ENCODE results near the gene NEURL3. TPM values are rescaled to one million over a fixed set of nuclear protein-coding genes. Genes with fewer than 3 reads are reported as not detected.

The NEURL3 gene
- total RNA-seq, 1 donor from 2014 or later, result 1.0 TPM

DNA sequence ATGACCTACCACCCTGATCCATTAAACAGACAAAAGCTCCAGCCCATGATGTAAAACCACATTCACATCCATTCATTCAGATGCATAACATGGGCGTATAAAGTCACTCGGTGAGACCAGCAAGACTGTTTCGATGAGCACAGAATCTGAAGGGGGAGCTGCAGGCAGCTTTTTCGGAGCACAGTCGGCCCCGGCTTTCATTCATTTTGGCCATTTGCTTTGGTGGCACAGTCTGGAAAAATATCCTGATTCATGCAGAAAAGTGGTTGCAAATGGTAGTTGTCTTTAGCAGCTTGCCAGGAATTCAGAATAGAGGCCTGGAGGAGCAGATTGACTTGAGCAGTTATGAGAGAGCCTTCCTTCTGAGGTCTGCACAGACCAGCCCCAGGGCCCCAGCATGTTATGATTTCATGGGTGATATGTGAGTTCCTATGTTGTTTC, 42.6 kb upstream of the NEURL3 start:
- Mint-ChIP-seq H3K4me3 (peak overlapping the region; percentile 57), H3K4me1 (peaks cover 43% of the 10 kb centered on the region), H3K36me3 (ENCODE audit: low read depth) (peaks cover 67% of the 10 kb centered on the region), H3K9me3 (no peaks in the 10 kb centered on the region), H3K27ac (peak overlapping the region; percentile 73), H3K27me3 (no peaks in the 10 kb centered on the region)
- intact Hi-C loops (cut with micrococcal nuclease), result no loop called here
- DNase-seq, result no peak

DNA sequence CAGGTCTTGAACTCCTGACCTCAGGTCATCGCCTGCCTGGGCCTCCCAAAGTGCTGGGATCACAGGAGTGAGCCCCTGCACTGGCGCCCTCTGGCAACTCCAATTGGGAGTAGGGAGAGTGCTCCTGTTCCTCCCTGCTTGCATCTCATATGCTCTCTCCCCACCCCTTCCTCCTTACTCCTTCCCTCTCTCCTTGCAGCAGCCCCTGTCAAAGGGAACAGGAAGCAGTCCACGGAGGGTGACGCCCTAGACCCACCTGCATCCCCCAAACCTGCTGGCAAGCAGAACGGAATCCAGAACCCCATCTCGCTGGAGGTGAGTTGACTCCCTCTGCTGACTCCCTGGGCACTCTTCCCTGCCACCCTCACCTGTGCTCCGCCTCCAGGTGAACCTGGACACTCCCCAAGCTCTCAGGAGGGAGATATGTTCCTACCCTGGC, 42.1 kb upstream of the NEURL3 start:
- no peaks in the 10 kb centered on the region for H3K9me3 Mint-ChIP-seq
- peaks cover 48% of the 10 kb centered on the region for H3K4me1 Mint-ChIP-seq
- intact Hi-C loops (cut with micrococcal nuclease), result no loop called here
- no peaks in the 10 kb centered on the region for H3K27me3 Mint-ChIP-seq
- peak overlapping the region; percentile 57 for H3K4me3 Mint-ChIP-seq
- peaks cover 67% of the 10 kb centered on the region for H3K36me3 Mint-ChIP-seq (ENCODE audit: low read depth)
- H3K27ac Mint-ChIP-seq, result peak overlapping the region; percentile 73
- DNase-seq, result no peak

DNA sequence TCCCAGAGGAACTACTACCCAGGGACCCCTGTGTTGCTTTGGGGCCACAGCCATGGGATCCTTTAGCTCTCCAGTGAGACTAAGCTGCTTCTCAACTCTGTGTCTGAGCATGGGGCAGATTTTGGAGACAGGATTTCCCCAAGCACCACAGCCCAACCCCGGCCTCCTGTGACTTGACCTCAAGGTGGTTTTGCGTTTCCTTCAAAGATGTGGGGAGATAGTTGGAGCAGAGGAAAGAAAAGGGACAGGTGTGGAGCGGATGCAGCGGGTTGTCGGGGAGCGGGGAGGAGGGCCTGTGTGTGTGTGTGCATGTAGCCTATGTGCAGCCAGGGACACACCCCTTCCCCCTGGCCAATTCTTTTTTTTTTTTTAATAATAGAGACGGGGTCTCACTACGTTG, 41.6 kb upstream of the NEURL3 start:
- DNase-seq, result peak; percentile 72
- intact Hi-C loops (cut with micrococcal nuclease), result loop anchor here (1.0 kb wide), 1 partner anchor 8 kb away; no protein-coding TSS in a partner anchor
- no peak overlapping the region for H3K4me3 Mint-ChIP-seq
- H3K9me3 Mint-ChIP-seq, result no peaks in the 10 kb centered on the region
- H3K27me3 Mint-ChIP-seq, result no peaks in the 10 kb centered on the region
- H3K36me3 Mint-ChIP-seq (ENCODE audit: low read depth), result peaks cover 67% of the 10 kb centered on the region
- peaks cover 46% of the 10 kb centered on the region for H3K4me1 Mint-ChIP-seq
- peak overlapping the region; percentile 38 for H3K27ac Mint-ChIP-seq

DNA sequence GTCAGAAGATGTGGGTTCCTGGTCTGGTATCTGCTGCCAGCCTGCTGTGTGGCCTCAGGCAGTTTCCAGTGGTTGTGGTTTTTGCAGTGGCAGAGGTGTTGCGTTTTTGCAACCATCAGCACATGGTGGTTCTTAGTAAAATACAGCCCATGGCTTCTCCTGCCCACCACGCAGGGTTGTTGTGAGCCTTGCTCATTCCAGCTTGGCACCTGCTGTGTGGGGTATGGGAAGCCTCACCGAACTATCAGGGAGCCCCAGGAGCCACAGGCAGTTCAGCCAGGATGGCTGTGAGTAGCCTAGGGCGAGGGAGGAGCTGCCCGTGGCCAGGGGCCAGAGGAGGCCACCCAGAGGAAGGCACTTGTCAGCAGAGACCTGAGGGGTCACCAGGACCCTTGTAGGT, 41.2 kb upstream of the NEURL3 start:
- H3K4me1 Mint-ChIP-seq, result peaks cover 51% of the 10 kb centered on the region

DNA sequence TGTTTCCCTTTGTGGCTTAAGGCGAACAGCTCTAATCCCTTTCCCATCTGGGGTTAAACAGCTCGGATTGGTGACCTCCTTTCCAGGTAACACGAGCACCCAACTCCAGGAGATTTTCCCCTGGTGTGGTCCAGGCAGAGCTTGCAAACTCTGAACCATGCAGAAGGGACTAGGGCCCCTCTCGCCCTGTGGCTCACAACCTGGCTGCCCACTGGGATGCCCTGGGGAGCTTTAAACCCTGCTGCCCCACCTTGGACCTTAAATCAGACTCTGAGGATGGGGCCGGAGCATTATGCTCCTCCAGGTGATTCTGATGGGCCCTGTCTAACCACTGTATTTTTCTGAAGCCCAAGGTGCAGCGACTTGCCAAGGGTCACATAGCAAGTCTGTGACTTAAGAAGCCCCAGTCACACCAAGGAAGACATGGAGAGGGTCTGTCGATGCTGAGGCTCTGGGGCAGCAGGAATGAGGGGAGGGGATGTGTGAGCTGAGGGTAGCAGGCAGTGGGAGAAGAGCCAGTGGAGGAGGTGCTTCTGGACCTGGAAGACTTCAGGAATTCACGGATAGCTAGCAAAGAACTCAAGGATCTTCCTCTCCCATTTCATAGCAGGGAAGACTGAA, 37.3 kb upstream of the NEURL3 start:
- intact Hi-C loops (cut with micrococcal nuclease), result no loop called here
- peak overlapping the region; percentile 48 for H3K4me3 Mint-ChIP-seq
- H3K27ac Mint-ChIP-seq, result no peak overlapping the region
- H3K9me3 Mint-ChIP-seq, result no peaks in the 10 kb centered on the region
- H3K36me3 Mint-ChIP-seq (ENCODE audit: low read depth), result peaks cover 89% of the 10 kb centered on the region
- H3K27me3 Mint-ChIP-seq, result no peaks in the 10 kb centered on the region
- H3K4me1 Mint-ChIP-seq, result peaks cover 63% of the 10 kb centered on the region
- no peak for DNase-seq

More for the DNA sequence above, 41.2 kb upstream of the NEURL3 start:
- Mint-ChIP-seq H3K27me3 (no peaks in the 10 kb centered on the region), H3K36me3 (ENCODE audit: low read depth) (peaks cover 72% of the 10 kb centered on the region), H3K4me3 (peak overlapping the region; percentile 53), H3K27ac (peak overlapping the region; percentile 72), H3K9me3 (no peaks in the 10 kb centered on the region)
- intact Hi-C loops (cut with micrococcal nuclease), result loop anchor here (1.0 kb wide), 1 partner anchor 8 kb away; no protein-coding TSS in a partner anchor
- peak; percentile 66 for DNase-seq

DNA sequence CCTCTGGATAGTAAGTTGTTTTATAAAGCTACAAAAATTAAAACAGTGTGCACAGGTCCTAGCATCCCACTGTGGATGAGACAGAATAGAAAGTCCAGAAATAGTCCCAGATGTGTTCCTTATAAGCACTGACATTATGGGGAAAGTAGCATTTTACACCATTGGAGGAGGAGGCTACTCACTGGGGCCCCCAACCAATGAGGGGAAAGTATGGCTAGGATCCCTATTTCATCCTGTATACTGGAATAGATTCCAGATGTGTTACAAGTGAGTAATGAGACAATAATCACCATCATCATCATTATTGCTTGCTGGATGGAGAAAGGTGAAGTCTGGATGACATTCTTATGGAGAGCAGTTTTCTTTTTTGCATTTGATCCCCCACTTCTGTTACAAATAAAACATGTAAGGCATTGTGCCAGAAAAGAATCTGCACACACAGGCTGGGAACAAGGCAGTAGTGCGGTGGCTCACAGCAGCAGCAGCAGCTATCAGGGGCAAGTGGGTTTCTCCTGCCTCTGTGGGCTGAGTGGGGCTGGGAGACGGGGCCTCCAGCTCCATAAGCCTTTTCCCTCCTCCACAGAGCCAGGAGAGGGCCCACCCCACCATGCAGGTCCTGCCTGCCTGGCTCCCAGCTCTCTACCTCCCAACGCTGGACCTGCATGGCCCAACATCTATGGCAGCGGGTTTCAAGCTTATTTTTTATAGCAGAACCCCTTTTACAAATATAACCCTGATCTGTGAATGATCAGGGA, 36.4 kb upstream of the NEURL3 start:
- Mint-ChIP-seq H3K36me3 (ENCODE audit: low read depth) (peaks cover 88% of the 10 kb centered on the region), H3K4me1 (peaks cover 56% of the 10 kb centered on the region), H3K9me3 (no peaks in the 10 kb centered on the region), H3K4me3 (peak overlapping the region; percentile 93), H3K27me3 (no peaks in the 10 kb centered on the region), H3K27ac (no peak overlapping the region)
- DNase-seq, result no peak
- intact Hi-C loops (cut with micrococcal nuclease), result no loop called here

DNA sequence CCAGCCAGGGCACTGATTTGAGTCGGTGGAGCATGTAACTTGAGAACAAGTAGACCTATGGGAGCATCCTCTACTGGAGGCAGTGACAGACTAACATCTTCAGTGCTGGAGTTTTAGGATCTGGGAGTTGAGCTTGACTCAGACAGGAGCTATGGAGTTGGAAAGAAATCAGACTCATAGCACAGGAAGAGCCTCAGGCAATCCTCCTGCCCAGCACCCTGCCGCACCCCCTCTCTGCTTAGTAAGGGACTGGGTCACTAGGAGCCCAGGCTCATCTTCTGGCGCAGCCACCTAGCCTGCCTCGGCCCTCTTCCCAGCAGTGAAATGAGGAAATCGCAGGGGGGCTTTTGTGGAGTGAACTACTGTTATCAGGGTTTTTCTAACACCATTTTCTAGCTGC, 35.0 kb upstream of the NEURL3 start:
- peaks cover 74% of the 10 kb centered on the region for H3K36me3 Mint-ChIP-seq (ENCODE audit: low read depth)
- no peak for DNase-seq
- peak overlapping the region; percentile 93 for H3K4me3 Mint-ChIP-seq
- intact Hi-C loops (cut with micrococcal nuclease), result no loop called here
- H3K27me3 Mint-ChIP-seq, result no peaks in the 10 kb centered on the region
- peaks cover 52% of the 10 kb centered on the region for H3K4me1 Mint-ChIP-seq
- H3K27ac Mint-ChIP-seq, result peak overlapping the region; percentile 94
- no peaks in the 10 kb centered on the region for H3K9me3 Mint-ChIP-seq

DNA sequence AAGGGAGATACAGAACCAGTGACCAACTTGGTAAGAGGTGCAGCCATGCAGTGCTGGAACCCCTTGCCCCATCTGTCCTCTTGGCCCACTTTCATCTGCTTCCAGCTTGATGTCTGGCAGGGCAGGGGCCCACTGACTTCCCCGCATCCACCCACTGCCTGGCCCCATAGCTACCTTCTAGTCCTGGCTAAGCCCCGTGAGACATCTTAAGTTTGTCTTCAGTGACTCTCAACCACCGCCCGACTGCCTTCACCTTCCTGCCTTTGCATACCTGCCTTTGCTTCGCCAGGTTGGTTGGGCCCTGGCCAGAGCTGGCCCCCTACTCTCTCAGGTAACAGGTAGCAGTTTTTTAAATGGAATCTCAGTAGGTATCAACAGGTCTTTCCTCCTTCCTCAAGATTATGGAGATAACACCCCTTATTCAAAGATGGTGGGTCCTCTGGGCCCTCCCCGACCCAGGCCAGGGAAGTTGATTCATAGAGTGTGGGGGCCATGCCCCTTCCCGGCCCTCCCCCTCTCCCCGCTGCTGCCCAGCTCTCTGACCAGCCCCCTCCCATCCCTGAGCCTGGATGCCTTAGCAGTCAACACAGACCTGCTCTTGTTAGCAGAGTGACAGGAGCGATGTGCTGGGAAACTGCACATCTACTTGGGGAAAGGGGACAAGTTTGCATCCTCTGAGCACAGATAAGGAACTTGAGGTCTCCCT, 34.2 kb upstream of the NEURL3 start:
- no peaks in the 10 kb centered on the region for H3K9me3 Mint-ChIP-seq
- DNase-seq, result no peak
- intact Hi-C loops (cut with micrococcal nuclease), result loop anchor here (2.0 to 10.0 kb wide), 9 partner anchors 15 to 1005 kb away; partner anchors contain the start of genes ANKRD36, CIAO1, CNNM3 and CNNM4
- peak overlapping the region; percentile 94 for H3K27ac Mint-ChIP-seq
- H3K4me3 Mint-ChIP-seq, result peak overlapping the region; percentile 93
- H3K4me1 Mint-ChIP-seq, result peaks cover 49% of the 10 kb centered on the region
- H3K27me3 Mint-ChIP-seq, result no peaks in the 10 kb centered on the region
- H3K36me3 Mint-ChIP-seq (ENCODE audit: low read depth), result peaks cover 67% of the 10 kb centered on the region

DNA sequence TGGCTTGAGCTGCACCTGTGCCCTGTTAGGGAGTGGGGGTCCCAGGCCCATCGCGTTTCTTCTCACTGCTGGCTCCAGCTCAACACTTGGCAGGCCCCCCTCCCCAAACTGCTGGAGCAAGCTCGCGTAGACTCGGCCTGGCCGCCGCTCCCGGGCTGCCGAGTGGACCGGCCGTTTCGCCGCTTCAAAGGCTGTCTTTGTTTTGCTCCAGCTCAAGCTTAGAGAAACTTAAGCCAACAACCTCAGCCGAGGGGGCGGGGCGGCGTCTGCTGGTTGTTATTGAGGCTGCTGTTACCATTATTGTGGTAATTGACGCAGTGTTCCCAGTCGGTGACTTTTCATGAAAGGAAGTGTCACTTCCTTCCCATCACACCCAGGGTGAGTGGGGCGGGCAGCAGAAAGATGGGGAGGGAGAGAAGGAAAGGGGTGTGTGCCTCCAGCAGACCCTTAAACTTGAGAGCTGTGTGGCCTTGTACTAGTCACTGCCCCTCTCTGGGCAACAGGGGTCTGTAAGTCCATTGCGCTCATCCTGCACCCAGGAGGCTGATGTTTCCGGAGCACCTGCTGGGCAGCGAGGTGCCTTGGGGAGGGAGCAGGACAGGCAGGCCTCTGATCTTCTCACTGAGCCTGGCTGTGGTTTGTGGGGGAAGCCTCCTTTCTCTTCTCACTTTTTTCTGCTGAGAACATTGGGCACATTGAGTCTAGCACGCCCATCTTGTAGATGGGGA, 33.5 kb upstream of the NEURL3 start:
- Mint-ChIP-seq H3K4me1 (peaks cover 49% of the 10 kb centered on the region), H3K4me3 (peak overlapping the region; percentile 93), H3K36me3 (ENCODE audit: low read depth) (peaks cover 60% of the 10 kb centered on the region), H3K9me3 (no peaks in the 10 kb centered on the region), H3K27me3 (no peaks in the 10 kb centered on the region), H3K27ac (peak overlapping the region; percentile 94)
- DNase-seq, result peak; percentile 97
- intact Hi-C loops (cut with micrococcal nuclease), result loop anchor here (1.0 to 10.0 kb wide), 12 partner anchors 8 to 1004 kb away; partner anchors contain the start of genes ANKRD36, CIAO1, CNNM3 and CNNM4

DNA sequence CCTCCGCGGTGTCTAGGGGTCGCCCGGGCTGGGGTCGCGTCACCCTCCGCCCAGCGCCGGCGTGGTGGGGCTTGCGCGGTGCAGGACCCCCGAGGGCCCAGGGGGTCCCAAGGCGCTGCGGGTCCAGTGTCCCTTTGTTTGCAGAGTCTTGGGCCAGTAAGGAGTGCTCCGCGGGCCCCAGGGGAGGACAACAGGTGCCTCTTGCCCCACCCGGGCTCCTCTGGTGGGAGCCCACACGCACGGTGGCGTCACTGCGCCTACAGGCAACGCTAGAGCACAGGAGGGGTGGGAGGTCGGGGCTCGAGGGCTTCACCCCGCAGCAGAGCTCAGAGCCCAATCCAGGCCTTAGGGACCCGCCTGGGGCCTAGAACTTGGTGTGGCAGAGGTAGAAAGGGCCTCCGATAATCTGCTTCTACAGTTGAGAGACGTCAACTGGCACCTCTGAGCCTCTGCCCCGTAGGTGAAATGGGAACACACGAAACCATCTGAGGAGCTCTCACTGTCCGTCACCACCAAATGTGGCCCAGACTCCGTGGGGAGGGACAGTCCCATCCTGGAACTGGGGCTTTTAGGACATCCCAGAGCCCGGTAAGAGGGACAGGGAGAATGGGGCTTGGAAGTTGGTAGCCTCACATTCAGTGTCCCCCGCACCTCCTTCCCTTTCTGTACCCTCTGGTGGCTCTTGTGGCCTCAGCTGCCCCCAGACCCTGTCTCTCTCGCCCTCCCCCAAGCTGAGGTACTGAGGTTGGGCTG, 32.8 kb upstream of the NEURL3 start:
- Mint-ChIP-seq H3K4me3 (peak overlapping the region; percentile 93), H3K36me3 (ENCODE audit: low read depth) (peaks cover 53% of the 10 kb centered on the region)

DNA sequence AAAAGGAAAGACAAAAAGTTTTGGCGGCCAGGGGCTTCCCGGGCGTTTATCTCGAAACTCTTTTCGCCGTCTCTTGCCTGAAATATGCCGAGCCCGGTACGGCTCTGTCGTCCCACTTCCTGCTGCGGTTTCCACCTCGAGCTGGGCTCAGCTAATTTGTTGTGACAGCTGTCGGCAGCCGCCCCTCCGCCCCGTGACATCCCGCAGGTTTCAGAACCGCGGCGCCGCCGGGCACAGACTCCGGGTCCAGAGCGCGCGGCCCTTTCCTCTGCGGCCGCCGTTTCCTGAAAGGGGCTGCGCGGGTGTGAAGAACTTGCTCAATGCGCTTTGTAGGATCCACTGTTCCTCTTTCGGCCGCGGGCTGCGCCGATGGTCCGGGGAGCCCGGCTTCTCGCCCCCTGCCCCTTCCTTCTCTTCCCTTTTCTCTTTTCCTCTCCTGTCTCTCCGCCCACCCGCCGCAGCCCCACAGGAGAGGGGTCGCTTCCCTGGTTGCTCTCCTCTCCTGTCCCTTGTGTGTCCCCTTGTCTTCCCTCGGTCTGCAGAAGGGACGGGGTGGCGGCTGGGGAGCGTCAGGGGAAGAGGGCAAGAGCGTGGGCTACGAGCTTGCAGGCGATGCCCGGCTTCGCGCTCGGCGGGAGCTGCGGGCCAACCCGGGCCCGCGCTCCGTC, 32.0 kb upstream of the NEURL3 start:
- Mint-ChIP-seq H3K4me3 (peak overlapping the region; percentile 93), H3K9me3 (no peaks in the 10 kb centered on the region), H3K36me3 (ENCODE audit: low read depth) (peaks cover 47% of the 10 kb centered on the region), H3K27me3 (no peaks in the 10 kb centered on the region), H3K27ac (peak overlapping the region; percentile 94), H3K4me1 (peaks cover 51% of the 10 kb centered on the region)
- intact Hi-C loops (cut with micrococcal nuclease), result loop anchor here (2.0 to 10.0 kb wide), 10 partner anchors 65 to 1002 kb away; partner anchors contain the start of genes ANKRD36, CIAO1, CNNM3 and CNNM4
- DNase-seq, result peak; percentile 97

More for the DNA sequence above, 32.8 kb upstream of the NEURL3 start:
- H3K27me3 Mint-ChIP-seq, result no peaks in the 10 kb centered on the region
- H3K9me3 Mint-ChIP-seq, result no peaks in the 10 kb centered on the region
- peak overlapping the region; percentile 94 for H3K27ac Mint-ChIP-seq
- peak; percentile 87 for DNase-seq
- intact Hi-C loops (cut with micrococcal nuclease), result loop anchor here (1.0 to 10.0 kb wide), 14 partner anchors 8 to 1003 kb away; partner anchors contain the start of genes ANKRD36, CIAO1, CNNM3 and CNNM4
- peaks cover 50% of the 10 kb centered on the region for H3K4me1 Mint-ChIP-seq

DNA sequence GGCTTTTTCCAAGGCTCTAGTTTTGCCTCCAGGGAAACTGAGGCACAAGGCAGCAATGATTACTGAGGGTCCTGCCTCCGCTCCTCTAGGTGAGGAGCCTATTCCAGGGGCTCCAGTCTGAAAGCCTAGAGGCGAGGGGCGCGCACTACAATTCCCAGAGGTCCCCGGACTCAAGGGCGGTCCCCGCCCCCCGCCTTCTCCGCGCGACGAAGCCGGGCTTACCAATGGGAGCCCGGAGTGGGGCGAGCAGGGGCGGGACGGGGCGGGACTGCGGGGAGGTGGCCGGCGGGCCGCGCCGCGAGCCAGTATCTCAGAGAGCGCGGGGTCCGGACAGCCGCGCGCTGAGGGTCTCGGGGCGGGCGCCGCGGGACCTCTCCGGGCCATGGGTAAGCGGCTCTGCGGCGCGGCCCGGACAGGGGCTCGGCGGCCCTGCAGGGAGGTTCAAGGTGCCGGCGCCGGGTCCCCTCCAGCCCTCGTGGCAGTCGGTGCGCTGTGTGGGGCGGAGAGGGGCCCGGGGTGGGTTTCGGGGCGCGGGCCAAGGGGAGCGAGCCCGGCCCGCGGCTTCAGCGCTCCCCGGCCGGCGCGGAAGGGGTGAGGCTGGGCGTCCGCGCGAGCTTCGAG, 31.4 kb upstream of the NEURL3 start, which contains the start of gene ARID5A:
Gene ARID5A, plus strand, starts transcription at position 308 of the 621 bp plus-strand sequence. Its CDS starts 75 bp downstream, at position 383.
- Mint-ChIP-seq H3K27me3 (no peaks in the 10 kb centered on the region), H3K4me1 (peaks cover 54% of the 10 kb centered on the region), H3K4me3 (peak within 1 kb of the TSS; percentile 93), H3K9me3 (no peaks in the 10 kb centered on the region), H3K36me3 (ENCODE audit: low read depth) (peaks cover 41% of the 10 kb centered on the region), H3K27ac (peak within 1 kb of the TSS; percentile 94)
- intact Hi-C loops (cut with micrococcal nuclease), result loop anchor here (1.0 to 10.0 kb wide), 11 partner anchors 8 to 1002 kb away; partner anchors contain the start of genes ANKRD36, CIAO1, CNNM3 and CNNM4
- DNase-seq, result peak; percentile 97

All from activated CD4-positive, alpha-beta T cell treated with anti-CD3 and anti-CD28 coated beads, Interleukin-2, amount 10 ng/mL, durations not matched to agents 24 days and 14 days (primary cell).